GM12864 (cell line): ENCODE data around the gene LAGE3.

Source experiments
- DNase-seq: peaks from one replicate; pipeline ENCODE4 v3.0.0-alpha.2; 2011; ENCODE audit warnings: low read depth
- H3K4me3 ChIP-seq: 2 replicates; pipeline ENCODE4 v1.5.1; 2011; ENCODE audit warnings: mild to moderate bottlenecking, low read depth, low read length, control low read depth
- CTCF ChIP-seq: IDR thresholded peaks from 2 replicates; pipeline ENCODE4 v1.5.1; 2011; ENCODE audit warnings: low read depth, mild to moderate bottlenecking, moderate library complexity, low read length, control low read depth, inconsistent platforms; ENCODE audit errors: missing control alignments

Gene LAGE3

GRCh38 chrX:154482786-154483185, 3.7 kb upstream of the LAGE3 start:
- no peak for DNase-seq
- no peak for TF ChIP-seq CTCF
- H3K4me3 ChIP-seq, result no peak overlapping the region

- TF ChIP-seq CTCF, result no peak
- DNase-seq, result no peak
- H3K4me3 ChIP-seq, result no peak overlapping the region
These were observed 3.0 kb upstream of the LAGE3 start for GRCh38 chrX:154481911-154482601.

GRCh38 chrX:154481195-154481594, 2.1 kb upstream of the LAGE3 start:
- no peak overlapping the region for H3K4me3 ChIP-seq
- TF ChIP-seq CTCF, result no peak
- no peak for DNase-seq

- TF ChIP-seq CTCF, result no peak
- no peak for DNase-seq
These were observed 1.1 kb downstream of the LAGE3 start for GRCh38 chrX:154477891-154478477.

GRCh38 chrX:154476821-154477220, 2.3 kb downstream of the LAGE3 start:
- no peak overlapping the region for H3K4me3 ChIP-seq
- no peak for TF ChIP-seq CTCF
- no peak for DNase-seq

More at GRCh38 chrX:154477891-154478477, 1.1 kb downstream of the LAGE3 start:
- peak overlapping the region; percentile 63 for H3K4me3 ChIP-seq

GRCh38 chrX:154473683-154474082, 5.4 kb downstream of the LAGE3 start:
- H3K4me3 ChIP-seq, result no peak overlapping the region
- no peak for TF ChIP-seq CTCF
- no peak for DNase-seq
